Testis (tissue), 2 donors: Measurements from ENCODE around the gene TMA7B.

Source experiments
- CTCF ChIP-seq, 3 experiments: fragments of 450-650 bp in 2 of 3; fragments of 200-600 bp in 1 of 3; sonication (generic) in 1 of 3; IDR thresholded peaks; one replicate each; pipeline ENCODE4 v1.5.1; 2016 to 2019; ENCODE audit warnings: antibody characterized with exemption in 3 of 3, mild to moderate bottlenecking in 2 of 3, moderate library complexity in 1 of 3
- POLR2A ChIP-seq: fragments of 450-650 bp; IDR thresholded peaks from one replicate; pipeline ENCODE4 v1.6.1; 2017; ENCODE audit warnings: antibody characterized with exemption, mild to moderate bottlenecking, moderate library complexity

GRCh38 chr22:39937906-39938305, 22.3 kb upstream of the TMA7B start:
- TF ChIP-seq CTCF (IDR thresholded peaks at IDR 0.05): no peak
- no peak for TF ChIP-seq POLR2A
